HG02623 (cell line): ENCODE data around the gene CRYBB1.
"Not testable (repeated sequence)": the region's sequence is repeated elsewhere in the genome, so short reads cannot be mapped to it uniquely, and the experiment has no call there.

Experiments
- ATAC-seq: cut with Tn5 transposase; IDR thresholded peaks from one replicate; pipeline ENCODE4 v1.9.1; 2021; ENCODE audit warnings: moderate library complexity; ENCODE audit not compliant: unreplicated experiment

The CRYBB1 gene

DNA sequence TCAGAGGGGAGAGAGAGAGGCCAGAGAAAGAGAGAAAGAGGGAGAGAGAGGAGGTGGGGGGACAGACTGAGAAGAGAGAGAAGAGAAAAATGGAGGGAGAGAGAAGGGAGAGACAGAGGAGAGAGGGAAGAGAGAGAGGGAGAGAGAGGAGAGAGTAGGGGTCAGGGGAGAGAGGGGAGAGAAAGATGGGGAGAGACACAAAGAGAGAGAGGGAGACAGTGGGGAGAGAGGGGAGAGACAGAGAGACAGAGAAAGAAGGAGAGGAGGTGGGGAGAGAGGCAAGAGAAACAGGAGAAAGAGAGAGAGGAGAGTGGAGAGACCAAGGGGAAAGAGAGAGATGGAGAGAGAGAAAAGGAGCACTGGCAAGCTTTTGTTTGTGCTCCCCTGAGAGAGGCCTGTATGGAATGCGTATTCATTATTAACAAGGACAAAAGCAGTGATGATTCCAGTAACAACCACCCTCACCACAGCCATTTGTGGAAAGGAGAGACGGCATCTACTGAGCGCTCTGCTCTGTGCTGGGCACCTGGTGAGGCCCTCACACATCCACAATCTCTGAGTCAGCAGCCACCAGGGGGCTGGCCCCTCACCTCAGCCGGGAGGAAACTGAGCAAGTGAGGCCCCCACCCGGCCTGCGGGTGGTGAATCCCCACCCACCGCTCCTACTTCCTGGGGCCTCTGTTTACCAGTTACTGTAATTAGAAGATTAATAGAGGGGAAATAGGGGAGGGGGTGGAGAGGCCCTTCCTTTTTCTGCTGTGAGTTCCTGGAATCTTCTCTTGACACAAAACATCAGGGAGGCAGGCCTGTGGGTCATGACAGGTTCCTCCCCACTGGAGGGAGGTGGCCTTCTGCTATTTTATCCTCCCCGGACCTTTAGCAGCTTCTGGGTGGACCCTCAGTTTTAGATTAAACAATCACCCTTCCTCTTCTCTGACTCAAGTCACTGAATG lies 24.9 kb upstream of the CRYBB1 start:
- ATAC-seq, result no peak

DNA sequence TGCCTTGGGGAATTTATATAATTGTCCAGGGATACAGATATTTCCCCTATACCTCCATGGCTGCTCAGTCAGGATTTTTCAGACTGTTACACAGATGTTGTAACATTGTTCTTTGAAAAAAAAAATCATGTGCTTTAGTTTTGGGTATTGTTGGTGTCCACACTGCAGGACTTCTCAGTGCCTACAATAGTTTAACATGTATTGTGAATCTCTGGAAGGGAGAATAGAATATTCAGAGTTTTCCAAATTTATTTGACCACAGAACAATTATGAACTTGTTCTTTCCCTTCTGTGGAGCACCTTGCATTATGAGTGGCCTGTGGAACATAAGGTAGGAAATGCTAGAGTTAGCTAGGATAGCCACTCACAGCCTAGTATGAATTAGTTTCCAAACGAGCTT lies 18.5 kb upstream of the CRYBB1 start:
- ATAC-seq, result no peak

DNA sequence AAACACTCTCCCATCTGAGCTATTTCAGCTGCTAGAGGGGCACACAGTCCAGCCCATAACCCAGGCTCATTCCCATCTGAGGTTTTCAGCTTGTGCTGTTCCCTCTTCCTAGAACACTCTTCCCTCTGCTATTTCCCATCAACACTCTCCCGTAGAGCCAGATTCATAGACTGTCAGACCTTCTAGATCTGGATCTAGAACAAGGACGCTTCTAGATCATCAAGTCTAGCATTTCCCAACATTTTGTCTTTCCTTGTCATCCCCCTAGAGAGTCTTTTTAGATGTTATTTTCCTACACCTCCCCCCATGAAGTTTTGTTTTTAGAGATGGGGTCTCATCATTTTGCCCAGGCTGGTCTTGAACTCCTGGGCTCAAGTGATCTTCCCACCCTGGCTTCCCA lies 17.3 kb upstream of the CRYBB1 start:
- no peak for ATAC-seq

DNA sequence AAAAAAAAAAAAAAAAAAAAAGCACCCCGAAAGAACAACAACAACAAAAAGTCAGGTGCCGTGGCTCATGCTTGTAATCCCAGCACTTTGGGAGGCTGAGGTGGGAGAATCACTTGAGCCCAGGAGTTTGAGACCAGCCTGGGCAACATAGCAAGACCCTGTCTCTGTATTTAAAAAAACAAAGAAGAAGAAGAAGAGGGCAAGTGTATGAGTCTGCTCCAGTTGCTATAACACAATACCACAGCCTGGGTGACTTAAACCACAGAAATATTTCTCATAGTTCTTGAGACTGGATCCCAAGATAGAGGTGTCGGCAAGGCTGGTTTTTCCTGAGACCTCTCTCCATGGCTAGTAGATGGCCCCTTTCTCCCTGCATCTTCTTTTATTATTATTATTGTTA lies 16.4 kb upstream of the CRYBB1 start:
- ATAC-seq, result no peak

DNA sequence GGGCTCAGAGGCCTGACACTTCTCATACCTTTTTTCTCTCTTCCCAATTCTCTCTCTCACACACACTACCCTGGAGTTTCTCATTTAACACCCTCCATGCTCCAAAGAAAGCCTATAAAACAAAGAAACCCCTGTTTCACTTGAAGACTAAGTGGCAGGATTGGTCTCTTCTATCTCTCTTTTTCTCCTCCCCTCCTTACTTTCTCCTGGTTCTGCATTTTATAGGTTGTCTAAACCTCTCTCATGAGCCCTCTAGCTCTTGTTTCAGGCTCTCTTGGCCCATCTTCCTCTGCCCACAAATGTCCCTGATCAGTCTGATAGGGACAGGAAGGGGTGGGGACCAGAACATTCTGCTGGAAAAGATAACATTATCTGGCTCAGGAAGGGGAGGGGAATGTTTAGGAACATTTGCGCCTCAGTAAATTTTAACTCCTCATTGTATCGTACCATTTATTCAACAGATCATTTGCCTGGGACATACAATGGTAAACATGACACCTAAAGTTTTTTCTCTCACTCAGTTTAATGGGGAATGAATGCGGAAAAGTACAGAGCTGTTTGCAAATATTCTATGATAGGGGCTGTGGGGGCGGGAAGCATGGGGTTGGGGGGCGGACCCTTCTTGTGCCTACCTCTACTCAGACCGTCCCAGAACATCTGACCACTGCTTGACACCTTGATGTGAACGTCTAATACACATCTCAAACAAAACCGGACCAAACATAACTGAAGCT lies 14.8 kb upstream of the CRYBB1 start:
- no peak for ATAC-seq

DNA sequence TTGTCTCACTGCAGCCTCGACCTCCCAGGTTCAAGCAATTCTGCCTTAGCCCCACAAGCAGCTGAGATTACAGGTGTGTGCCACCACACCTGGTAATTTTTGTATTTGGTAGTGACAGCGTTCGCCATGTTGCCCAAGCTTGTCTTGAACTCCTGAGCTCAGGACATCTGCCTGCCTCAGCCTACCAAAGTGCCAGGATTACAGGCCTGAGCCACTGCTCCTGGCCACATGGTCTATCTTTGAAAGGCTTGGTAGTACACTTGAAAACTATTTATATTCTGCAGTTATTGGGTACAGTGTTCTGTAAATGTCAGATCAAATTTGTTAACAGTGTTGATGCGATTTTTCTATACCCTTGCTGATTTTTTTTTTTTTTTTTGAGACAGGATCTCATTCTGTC lies 13.5 kb upstream of the CRYBB1 start:
- no peak for ATAC-seq

DNA sequence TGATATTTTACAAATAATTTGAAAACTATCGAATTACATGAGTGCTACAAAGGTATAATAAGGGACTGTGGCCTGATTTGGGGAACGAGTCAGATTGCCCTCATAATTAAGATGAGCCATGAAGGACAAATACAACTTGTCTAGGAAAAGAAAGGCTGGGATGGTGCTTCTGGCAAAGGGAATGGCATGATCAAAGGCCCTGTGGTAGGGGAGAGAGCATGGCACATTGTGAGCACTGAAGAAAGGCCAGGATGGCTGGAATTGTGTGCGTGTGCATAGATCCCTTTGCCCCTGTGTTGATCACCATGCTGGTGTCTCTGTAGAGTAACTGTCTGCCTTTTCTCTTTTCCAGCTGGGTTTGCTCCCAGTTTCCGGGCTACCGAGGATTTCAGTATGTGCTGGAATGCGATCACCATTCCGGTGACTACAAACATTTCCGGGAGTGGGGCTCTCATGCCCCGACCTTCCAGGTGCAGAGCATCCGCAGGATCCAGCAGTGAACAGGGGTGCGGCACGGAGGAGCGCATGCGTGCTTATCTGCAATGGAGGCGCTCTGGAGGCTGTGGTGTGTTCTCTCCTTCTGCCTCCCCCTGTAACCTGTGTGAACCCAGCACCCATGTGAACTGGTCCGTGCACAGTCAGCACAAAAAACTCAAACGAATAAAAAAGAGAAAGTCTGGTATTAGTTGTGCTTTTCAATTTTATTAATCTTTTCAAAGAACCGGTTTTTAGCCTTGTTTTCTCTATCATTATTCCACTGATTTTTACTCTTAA lies 12.3 kb upstream of the CRYBB1 start:
- ATAC-seq, result no peak

DNA sequence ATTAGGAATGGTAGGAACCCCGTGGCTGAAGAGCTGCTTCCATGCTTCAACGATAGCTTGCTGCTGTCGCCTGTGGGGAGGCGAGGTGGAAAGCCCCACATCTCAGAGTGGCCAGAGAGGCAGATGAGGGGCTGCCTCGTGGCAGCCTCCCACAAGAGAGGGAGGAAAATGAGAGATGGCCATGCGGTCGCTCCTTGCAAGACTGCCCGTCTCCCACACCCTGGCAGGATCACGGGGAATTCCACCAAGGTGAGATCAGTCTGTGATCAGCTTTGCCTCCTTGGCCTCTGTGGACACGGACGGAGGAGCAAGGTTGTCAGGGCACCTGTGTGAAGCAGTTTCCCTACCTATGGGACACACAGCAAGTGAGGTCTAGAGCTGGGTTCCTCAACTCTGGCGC lies 7.0 kb upstream of the CRYBB1 start:
- ATAC-seq, result no peak

DNA sequence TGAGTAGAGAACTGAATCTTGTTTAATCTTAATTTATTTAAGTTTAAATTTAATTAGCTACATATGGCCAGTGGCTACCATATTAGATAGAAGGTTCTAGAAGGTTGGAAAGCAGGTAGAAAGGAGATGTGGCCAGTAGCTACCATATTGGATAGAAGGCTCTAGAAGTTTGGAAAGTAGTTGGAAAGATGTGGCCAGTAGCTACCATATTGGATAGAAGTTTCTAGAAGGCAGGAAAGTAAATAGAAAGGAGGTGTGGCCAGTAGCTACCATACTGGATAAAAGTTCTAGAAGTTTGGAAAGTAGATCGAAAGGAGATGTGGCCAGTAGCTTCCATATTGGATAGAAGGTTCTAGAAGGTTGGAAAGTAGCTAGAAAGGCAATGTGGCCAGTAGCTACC lies 6.2 kb upstream of the CRYBB1 start:
- no peak for ATAC-seq

DNA sequence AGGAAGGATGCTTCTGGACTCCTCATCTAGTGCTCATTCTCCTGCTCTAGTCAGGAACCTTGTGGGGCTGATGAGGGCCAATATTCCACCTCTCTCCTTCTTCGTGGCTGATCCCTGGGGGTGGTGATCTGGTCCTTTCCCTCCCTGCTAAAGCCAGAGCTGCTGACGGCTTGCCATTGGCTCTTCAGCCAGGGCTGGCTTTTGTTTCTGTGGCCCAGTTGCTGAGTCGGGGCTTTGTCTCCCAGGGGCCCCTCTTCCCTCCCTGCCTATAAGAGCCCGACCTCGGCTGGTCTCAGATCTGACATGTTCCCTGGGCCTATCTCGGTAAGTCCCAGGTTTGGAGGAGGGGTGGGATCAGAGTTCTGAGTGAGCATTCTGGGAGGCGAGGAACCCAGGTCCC lies 3.8 kb upstream of the CRYBB1 start, which contains the start of gene CRYBA4:
CRYBA4 (plus strand) TSS at position 301 of the 400 bp plus-strand sequence. CDS start 634 bp downstream, outside the sequence.
- ATAC-seq, result no peak

DNA sequence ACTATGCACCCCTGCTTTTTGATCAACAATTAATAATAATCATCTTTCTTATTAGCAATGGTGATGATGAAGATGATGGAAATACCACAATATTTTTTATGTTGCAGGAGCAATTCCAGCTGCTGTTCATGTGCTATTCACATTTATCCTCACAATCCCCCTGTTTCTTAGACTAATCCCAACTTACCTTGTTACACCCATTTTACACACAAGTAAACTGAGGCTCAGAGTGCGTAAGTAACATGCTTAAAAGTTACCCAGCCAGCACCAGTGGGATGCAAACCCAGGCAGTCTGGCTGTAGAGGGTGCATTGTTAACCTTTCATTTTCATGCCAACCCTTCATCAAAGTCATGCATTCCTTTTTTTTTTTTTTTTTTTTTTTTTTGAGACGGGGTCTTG lies 2.4 kb upstream of the CRYBB1 start:
- ATAC-seq, result no peak

DNA sequence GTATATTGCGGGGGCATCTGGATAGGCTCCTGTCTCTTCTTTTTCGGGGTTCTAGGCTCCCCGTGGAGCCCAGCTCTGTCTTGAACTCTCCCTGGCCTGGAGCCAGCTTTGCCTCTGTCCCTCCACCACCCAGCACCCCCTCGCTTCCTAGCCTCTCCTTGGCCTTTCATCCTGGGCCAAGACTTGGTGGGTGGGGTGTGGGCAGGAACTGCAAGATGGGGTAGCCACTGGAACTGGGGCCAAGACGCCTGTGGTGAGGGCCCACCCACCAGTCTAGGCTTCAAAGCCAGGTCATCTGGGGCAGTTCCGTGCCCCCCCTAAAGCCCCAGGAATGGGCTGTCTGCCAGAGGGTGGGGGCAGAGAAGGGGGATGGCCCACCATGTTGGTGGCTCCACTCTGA lies 1.7 kb upstream of the CRYBB1 start:
- ATAC-seq, result no peak

DNA sequence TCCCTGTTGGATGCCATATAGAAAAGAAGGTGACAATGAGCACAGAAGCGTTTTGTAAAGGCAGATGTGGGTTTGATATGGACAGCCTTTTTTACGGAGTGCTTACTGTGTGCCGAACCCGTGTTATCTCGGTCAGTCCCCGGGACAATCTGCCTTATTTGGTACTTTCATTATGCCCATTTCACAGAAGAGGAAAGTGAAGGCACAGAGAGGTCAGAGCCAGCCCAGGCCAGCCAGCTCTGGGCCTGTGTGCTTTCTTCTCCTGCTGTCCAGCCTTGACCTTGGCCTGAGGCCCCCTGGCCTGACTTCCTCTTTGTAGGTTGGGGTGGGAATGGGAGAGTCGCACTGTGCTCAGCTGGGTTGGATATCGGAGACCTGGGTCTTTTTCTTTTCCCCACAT lies 628 bp upstream of the CRYBB1 start:
- ATAC-seq, result no peak

DNA sequence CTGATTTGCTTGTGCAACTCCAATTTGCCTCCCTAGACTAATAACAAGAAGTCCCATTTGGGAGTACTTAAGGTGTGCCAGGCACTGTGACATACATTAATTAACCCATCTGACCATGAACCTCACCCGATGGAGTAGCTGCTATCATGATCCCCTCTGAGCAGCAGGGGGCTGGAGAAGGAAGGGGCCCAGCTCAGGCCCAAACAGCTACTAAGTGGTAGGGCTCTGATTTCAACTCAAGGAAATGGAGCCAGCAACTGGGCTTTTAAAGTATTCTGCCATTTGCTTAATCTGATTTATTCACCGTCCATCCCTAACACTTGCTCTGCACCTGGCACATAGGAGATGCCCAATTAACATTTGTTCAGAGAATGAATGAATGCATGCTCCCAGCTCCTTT lies 1.2 kb downstream of the CRYBB1 start:
- ATAC-seq, result no peak

DNA sequence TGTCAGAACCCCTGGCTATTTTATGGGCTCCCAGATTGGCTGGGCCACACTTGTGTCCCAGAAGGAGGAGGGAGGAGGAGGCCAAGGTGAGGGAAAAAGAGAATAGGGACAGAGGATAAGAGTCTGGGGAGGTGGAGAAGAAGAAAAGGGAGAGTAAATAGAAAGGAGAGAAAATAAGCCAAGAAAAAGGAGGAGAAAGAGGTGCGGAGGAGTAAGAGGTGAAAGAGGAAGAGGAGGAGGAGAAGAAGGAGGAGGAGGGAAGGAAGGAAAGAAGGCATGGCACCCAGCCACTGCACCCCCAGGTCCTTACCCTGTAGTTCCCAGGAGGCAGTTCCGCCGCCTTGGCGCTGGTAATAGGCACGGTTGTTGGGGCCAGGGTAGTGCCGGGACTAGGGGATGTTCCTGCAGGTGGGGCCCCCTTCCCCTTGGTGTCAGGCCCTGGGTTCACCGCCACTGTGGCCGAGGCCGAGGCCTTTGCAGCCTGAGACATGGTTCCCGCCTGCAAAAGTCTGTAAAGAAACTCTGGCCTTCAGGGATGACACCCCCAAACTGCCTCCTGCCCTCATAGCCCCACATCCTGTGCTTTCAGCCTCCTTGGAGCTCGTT lies 1.9 kb downstream of the CRYBB1 start:
- ATAC-seq, result no peak

DNA sequence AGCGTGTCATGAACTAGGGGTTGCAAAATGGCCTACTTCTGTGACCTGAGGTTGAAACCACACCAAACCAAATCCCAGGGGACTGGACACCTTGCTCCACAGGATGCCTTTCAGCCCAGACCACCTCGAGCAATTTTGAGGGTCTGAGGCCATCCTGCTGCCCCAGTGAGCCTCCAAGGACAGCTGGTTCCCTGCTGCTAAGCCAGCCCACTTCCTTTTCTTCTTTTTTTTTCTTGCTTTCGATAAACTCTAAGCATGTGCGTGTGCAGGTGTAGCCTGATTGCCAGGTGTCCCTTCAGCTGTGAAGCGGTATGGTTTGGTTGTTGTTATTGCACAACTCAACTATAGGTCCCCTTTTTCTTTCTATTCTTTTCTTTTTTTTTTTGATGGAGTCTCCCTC lies 2.7 kb downstream of the CRYBB1 start:
- no peak for ATAC-seq

DNA sequence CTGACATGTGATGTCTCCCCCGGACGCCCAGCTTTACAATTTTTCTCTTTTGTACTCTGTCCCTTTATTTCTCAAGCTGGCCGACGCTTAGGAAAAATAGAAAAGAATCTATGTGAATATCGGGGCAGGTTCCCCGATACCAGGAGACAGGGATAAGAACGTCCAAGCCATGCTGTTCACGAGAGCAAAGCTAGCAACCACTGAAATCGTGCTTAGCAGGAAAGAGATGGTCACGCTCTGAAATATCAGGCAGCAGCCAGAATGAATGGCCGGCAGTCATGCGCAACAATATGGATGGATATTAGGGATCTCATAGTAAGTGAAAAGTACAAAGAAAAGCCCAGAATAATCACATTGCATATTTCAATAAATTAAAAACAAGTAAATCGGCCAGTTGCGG lies 3.5 kb downstream of the CRYBB1 start:
- ATAC-seq, result no peak

DNA sequence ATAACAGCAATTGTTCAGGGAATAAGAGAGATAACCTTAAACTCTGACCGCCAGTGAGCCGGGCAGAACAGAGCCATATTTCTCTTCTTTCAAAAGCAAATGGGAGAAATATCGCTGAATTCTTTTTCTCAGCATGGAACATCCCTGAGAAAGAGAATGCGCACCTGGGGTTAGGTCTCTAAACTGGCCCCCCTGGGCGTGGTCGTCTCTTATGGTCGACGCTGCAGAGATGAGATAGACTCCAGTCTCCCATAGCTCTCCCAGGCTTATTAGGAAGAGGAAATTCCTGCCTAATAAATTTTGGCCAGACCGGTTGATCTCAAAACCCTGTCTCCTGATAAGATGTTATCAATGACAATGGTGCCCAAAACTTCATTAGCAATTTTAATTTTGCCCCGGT lies 4.1 kb downstream of the CRYBB1 start:
- ATAC-seq, result not testable (repeated sequence)

DNA sequence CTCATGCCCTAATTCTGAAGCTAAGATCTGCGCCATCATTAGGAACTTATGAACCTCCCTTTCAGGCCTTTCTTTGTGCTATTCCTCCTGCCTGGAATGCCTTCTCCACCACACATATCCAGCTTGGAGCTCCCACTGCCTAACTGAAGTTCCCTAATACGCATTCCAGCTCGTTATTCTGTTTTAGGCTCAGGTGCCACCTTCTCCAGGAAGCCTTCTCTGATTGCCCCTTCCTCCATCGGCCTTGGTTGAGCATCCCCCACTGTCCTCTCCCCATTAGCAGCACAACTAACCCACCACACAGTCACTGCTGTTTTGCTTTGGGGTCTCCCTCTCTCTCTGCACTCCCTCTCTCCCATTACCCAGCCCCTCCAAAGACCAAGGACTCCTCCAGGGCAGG lies 5.2 kb downstream of the CRYBB1 start:
- ATAC-seq, result no peak

DNA sequence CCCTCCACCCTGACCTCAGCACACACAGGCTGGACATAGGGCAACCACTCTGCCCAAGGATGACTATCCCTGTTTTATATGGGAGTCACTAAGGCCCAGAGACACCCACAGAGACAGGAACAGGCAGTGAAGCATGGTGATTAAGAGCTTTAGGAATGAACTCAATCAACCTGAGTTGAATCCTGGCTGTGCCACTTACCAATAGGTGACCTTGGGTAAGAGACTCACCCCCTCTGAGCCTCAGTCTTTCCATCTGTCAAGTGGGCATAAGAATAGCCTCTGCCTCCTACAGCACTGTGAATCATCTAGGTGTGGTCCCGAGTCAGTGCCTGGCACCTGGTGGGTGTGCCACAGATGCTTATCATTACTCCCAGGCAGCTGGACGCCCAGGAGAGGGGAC lies 6.8 kb downstream of the CRYBB1 start:
- no peak for ATAC-seq
